ENCODE measurements around the gene MPPED1.

Gene MPPED1

GRCh38 chr22:43550024-43550620 is 138.3 kb downstream of the MPPED1 start:
- DNase-seq = no peak

- DNase-seq = no peak
Observed at GRCh38 chr22:43550672-43551071, 138.9 kb downstream of the MPPED1 start.

- DNase-seq = no peak
Observed at GRCh38 chr22:43553451-43554258, 141.8 kb downstream of the MPPED1 start.

- no peak for DNase-seq
Observed at GRCh38 chr22:43554259-43554636, 142.4 kb downstream of the MPPED1 start.

- no peak for DNase-seq
Observed at GRCh38 chr22:43554694-43555365, 143.0 kb downstream of the MPPED1 start.

GRCh38 chr22:43555561-43556515 is 144.0 kb downstream of the MPPED1 start:
- no peak for DNase-seq

All from CD4-positive, alpha-beta T cell treated with Interleukin-6 for 4 hours (primary cell).